Stomach (tissue), 4 donors: Measurements from ENCODE around the gene CDHR5.

Experiments used
- EP300 ChIP-seq: sonication (generic); formaldehyde crosslinking; IDR thresholded peaks from one replicate; pipeline ENCODE4 v1.6.1; 2017; ENCODE audit warnings: antibody characterized with exemption
- POLR2A ChIP-seq, 4 donors: fragments of 450-650 bp; IDR thresholded peaks; one replicate each; pipeline ENCODE4 v1.6.1; 2016; ENCODE audit warnings: antibody characterized with exemption in 4 of 4, control low read depth in 2 of 4, mild to moderate bottlenecking in 1 of 4, moderate library complexity in 1 of 4
- POLR2AphosphoS5 ChIP-seq, 3 donors: sonication (generic); formaldehyde crosslinking; IDR thresholded peaks; one replicate each; pipeline ENCODE4 v1.6.1; 2016; ENCODE audit warnings: antibody characterized with exemption in 3 of 3
- TF ChIP-seq, protein P1 (sequence below), 7 experiments: fragments of 450-650 bp in 4 of 7; fragments of 200-600 bp in 3 of 7; sonication (generic) in 3 of 7; IDR thresholded peaks; one replicate each; pipeline ENCODE4 v1.5.1; 2016 to 2019; ENCODE audit warnings: antibody characterized with exemption in 7 of 7, control low read depth in 2 of 7, mild to moderate bottlenecking in 1 of 7

DNA sequence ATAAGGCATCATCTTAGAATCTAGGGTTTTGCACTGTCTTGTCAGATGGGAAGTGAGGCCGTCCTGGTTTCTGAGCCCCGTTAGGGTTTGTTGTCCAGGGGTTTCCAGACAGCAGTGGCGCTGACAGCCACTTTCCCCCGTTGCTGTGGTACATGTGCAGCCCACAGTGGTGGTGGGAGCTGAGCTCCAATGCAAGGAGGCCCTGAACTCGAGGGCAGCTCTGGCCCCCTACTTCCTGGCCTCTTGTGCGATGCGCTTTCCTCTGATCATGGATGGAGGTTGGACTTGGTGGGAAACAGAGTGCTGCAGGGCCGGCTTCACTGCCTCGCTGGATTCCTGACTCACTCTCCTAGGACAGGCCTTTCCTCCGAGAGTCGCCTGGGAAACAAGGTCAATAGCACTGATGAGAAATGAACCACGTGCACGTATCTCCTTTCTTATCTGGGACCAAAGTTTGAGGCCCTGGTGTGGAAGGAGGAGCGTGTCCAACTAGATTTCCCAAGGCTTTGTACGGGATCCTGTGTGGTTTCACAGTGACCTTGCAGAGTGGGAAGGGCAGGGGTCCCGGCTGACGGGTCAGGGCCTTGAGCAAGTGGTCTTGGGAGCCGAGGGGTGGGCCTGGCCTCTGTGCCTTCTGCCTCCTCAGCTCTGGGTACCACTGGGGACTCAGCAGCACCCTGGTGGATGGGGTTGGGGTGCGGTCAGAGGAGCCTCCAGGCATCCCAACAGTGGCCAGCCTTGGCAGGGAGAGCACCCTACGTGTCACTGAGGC is 44.7 kb downstream of the CDHR5 start:
- TF ChIP-seq, protein P1, sequence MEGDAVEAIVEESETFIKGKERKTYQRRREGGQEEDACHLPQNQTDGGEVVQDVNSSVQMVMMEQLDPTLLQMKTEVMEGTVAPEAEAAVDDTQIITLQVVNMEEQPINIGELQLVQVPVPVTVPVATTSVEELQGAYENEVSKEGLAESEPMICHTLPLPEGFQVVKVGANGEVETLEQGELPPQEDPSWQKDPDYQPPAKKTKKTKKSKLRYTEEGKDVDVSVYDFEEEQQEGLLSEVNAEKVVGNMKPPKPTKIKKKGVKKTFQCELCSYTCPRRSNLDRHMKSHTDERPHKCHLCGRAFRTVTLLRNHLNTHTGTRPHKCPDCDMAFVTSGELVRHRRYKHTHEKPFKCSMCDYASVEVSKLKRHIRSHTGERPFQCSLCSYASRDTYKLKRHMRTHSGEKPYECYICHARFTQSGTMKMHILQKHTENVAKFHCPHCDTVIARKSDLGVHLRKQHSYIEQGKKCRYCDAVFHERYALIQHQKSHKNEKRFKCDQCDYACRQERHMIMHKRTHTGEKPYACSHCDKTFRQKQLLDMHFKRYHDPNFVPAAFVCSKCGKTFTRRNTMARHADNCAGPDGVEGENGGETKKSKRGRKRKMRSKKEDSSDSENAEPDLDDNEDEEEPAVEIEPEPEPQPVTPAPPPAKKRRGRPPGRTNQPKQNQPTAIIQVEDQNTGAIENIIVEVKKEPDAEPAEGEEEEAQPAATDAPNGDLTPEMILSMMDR (IDR thresholded peaks at IDR 0.05) = no peak
- TF ChIP-seq POLR2A (IDR thresholded peaks at IDR 0.05) (no peak), POLR2AphosphoS5 (IDR thresholded peaks at IDR 0.05) (no peak), EP300 (no peak)
